Progenitor cell of endocrine pancreas (in vitro differentiated cells): ENCODE measurements around the gene SRP9. TPM values are rescaled to one million over a fixed set of nuclear protein-coding genes. Genes with fewer than 3 reads are reported as not detected.
A peak's percentile ranks its signal among the peaks of the same experiment; 100 is the strongest.

Experiments
- DNase-seq: peaks from one replicate; pipeline ENCODE4 v3.0.0; 2021; ENCODE audit warnings: low spot score; ENCODE audit not compliant: unreplicated experiment
- H3K27ac Mint-ChIP-seq: 2 replicates; pipeline ENCODE4 v1.8.0; 2021; ENCODE audit warnings: mild to moderate bottlenecking, moderate library complexity, mixed read lengths
- H3K27me3 Mint-ChIP-seq: 2 replicates; pipeline ENCODE4 v1.8.0; 2021; ENCODE audit warnings: mixed read lengths
- H3K36me3 Mint-ChIP-seq: 2 replicates; pipeline ENCODE4 v1.8.0; 2022; ENCODE audit warnings: mixed read lengths; ENCODE audit not compliant: insufficient read depth
- H3K4me1 Mint-ChIP-seq: 2 replicates; pipeline ENCODE4 v1.8.0; 2021; ENCODE audit warnings: low read depth, mixed read lengths
- H3K4me3 Mint-ChIP-seq: 2 replicates; pipeline ENCODE4 v1.8.0; 2021; ENCODE audit warnings: low read depth, mild to moderate bottlenecking, moderate library complexity, mixed read lengths
- H3K9me3 Mint-ChIP-seq: 2 replicates; pipeline ENCODE4 v1.8.0; 2021; ENCODE audit warnings: low read depth, mixed read lengths
- total RNA-seq: library from RNA; stranded (reverse); gene quantifications from 2 replicates; pipeline ENCODE4 v1.2.1, GENCODE V29; 2021
- TF ChIP-seq, protein P1 (sequence below): fragments of 200-600 bp; sonication (generic); IDR thresholded peaks from one replicate; pipeline ENCODE4 v1.5.0; 2021; ENCODE audit warnings: antibody characterized with exemption, mild to moderate bottlenecking; ENCODE audit not compliant: unreplicated experiment

Gene SRP9
- total RNA-seq, 1 donor from 2014 or later: 423 TPM

DNA sequence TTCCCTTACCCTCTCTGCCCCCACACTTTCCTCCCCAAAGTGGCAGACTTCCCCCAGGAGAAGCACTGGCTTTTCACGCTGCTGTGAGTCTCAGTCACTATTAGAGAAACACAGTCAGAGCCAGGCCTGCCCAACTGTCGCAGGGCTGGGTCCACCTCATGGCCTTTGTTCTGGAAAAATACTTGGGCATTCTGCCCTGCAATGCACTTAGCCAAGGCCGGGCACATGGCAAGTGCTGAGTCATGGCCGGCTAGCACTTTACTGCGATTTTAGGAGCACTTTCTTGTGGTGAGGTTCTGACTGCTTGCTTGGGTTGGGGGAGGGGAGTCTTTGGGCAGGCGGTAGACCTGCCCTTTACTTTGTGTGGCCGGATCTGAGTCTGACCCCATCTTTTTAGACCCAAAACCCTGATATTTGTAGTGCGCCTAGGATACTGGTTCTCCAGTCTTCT lies 40.0 kb downstream of the SRP9 start:
- H3K4me1 Mint-ChIP-seq: peaks cover 31% of the 10 kb centered on the region
- DNase-seq: no peak
- H3K9me3 Mint-ChIP-seq: no peaks in the 10 kb centered on the region
- TF ChIP-seq, protein P1, sequence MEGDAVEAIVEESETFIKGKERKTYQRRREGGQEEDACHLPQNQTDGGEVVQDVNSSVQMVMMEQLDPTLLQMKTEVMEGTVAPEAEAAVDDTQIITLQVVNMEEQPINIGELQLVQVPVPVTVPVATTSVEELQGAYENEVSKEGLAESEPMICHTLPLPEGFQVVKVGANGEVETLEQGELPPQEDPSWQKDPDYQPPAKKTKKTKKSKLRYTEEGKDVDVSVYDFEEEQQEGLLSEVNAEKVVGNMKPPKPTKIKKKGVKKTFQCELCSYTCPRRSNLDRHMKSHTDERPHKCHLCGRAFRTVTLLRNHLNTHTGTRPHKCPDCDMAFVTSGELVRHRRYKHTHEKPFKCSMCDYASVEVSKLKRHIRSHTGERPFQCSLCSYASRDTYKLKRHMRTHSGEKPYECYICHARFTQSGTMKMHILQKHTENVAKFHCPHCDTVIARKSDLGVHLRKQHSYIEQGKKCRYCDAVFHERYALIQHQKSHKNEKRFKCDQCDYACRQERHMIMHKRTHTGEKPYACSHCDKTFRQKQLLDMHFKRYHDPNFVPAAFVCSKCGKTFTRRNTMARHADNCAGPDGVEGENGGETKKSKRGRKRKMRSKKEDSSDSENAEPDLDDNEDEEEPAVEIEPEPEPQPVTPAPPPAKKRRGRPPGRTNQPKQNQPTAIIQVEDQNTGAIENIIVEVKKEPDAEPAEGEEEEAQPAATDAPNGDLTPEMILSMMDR: no peak
- no peak overlapping the region for H3K4me3 Mint-ChIP-seq
- no peaks in the 10 kb centered on the region for H3K27me3 Mint-ChIP-seq
- peak overlapping the region; percentile 39 for H3K27ac Mint-ChIP-seq
- peaks cover 8% of the 10 kb centered on the region for H3K36me3 Mint-ChIP-seq

DNA sequence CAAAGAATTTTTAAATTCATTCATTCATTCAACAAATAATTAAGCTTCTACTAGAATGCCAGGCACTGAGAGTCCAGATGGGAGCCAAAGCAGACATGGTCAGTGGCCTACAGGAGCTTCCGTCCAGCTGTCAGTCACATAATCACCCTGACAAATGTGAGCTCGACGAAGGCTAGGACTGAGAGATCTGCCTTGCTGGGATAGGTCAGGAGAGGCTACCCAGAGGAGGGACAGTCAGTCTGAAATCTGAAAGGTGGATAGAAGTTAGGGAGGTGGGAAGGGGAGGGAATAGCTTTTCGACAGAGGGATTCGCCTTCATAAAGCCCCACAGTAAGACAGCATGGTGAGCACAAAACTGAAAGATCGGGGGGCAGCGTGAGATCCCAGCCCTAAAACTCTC lies 40.6 kb downstream of the SRP9 start:
- TF ChIP-seq, protein P1: no peak
- Mint-ChIP-seq H3K36me3 (peaks cover 8% of the 10 kb centered on the region), H3K4me1 (peaks cover 26% of the 10 kb centered on the region), H3K27ac (peak overlapping the region; percentile 39), H3K4me3 (no peak overlapping the region), H3K27me3 (no peaks in the 10 kb centered on the region), H3K9me3 (no peaks in the 10 kb centered on the region)
- no peak for DNase-seq

DNA sequence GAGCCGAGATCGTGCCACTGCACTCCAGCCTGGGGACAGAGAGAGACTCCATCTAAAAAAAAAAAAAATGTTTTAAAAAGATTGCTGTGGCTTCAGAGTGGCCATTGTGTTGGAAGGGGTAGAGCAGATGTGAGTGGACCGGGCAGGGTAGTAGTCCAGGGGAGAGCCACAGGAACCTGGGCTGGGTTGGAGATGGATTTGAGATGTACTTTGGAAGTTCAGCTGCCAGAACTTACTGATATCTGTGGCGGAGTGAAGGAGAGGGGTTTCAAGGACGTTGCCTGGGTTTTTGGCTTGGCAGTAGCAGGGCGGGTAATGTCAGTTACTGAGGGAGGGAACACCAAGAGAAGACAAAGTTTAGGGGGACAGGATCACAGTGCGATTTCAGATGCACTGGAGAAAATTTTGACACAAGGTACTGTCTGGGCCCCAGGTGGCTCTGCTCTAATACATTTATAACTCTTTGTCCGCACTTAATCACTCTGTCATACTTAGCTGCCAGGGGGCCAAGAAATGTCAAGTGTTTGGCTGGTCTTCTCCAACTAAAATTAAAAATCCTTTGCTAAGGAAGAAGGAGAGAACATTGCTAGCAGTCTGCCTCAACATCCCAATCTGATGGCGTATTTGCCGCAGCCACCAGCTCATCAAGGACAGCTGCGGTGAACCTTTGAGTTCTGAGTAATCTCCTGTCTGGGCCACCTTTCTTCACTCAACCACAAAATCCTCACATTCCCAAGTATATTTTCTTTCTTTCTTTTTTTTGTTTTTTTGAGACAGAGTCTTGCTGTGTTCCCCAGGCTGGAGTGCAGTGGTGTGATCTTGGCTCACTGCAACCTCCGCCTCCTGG lies 41.9 kb downstream of the SRP9 start:
- H3K4me1 Mint-ChIP-seq: peaks cover 25% of the 10 kb centered on the region
- no peak overlapping the region for H3K4me3 Mint-ChIP-seq
- no peak for DNase-seq
- peaks cover 8% of the 10 kb centered on the region for H3K36me3 Mint-ChIP-seq
- TF ChIP-seq, protein P1: no peak
- H3K27ac Mint-ChIP-seq: peak overlapping the region; percentile 25
- H3K9me3 Mint-ChIP-seq: no peaks in the 10 kb centered on the region
- no peaks in the 10 kb centered on the region for H3K27me3 Mint-ChIP-seq

DNA sequence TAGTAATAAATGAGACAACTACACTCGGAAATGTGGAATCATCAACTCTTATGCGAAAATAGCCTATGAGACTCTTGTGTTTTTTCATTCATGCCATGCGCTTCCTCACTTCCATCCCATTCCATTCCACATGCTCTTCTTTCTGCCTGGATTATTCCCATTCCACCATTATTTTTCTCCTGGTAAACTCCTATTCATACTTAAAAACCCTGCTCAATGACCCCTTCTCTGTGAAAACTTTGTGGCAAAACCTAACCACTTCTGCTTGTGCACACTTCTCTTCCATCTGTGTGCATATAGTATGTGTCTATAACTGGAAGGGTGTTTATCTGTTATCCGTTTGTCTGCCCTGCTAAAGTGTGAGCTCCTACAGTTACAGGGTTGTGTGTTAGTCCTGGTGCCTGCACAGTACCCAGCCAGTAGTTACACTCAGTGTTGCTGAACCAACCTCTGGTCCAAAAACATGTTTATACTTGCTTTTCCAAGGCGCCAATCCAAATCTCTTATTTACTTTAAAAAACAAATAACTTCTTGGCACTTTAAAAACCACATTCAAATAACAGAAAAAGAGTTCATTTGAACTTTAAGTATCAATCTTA lies 43.0 kb downstream of the SRP9 start:
- H3K4me3 Mint-ChIP-seq: no peak overlapping the region
- H3K27ac Mint-ChIP-seq: no peak overlapping the region
- TF ChIP-seq, protein P1: no peak
- H3K9me3 Mint-ChIP-seq: no peaks in the 10 kb centered on the region
- peaks cover 34% of the 10 kb centered on the region for H3K4me1 Mint-ChIP-seq
- no peak for DNase-seq
- no peaks in the 10 kb centered on the region for H3K27me3 Mint-ChIP-seq
- peaks cover 8% of the 10 kb centered on the region for H3K36me3 Mint-ChIP-seq

DNA sequence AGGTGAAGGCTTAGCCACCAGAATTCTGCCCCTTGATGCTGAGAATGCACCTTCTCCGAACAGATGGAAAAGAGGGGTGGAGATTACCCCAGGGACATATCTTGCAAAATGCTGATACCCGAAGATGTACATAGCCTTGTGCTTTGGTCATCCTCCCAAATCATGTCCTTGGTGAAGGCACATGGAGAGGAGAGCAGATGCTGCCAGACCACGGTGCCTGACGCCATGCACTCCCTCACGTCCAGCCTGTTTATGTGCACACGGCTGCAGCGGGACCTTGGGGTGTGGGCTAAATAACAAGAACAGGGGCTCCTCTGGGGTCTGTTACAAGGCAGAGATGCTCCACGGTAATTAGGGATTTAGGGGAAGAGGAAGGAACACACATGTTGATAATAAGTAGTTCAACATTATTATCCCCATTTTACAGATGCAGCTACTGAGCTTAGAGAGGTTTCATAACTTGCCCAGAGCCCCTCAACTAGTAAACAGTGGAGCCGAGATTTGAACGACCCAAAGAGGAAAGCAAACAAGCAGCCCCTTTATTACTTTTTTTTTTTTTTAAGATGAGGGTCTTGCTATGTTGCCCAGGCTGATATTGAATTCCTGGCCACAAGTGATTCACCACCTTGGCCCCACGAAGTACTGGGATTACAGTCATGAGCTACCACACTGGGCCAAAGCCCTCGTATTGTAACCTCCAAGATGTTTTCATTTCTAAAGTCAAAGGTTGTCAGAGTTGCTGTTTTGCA lies 45.2 kb downstream of the SRP9 start:
- Mint-ChIP-seq H3K27ac (no peak overlapping the region), H3K27me3 (no peaks in the 10 kb centered on the region), H3K4me3 (no peak overlapping the region), H3K36me3 (peaks cover 8% of the 10 kb centered on the region), H3K4me1 (peaks cover 35% of the 10 kb centered on the region), H3K9me3 (no peaks in the 10 kb centered on the region)
- TF ChIP-seq, protein P1: no peak
- DNase-seq: no peak
